Prostate gland (tissue), 2 donors: ENCODE data around the gene DCP1B.

Source experiments
- POLR2A ChIP-seq: fragments of 450-650 bp; IDR thresholded peaks from one replicate; pipeline ENCODE4 v1.6.1; 2016; ENCODE audit warnings: antibody characterized with exemption, mild to moderate bottlenecking
- TF ChIP-seq, protein P1 (sequence below), 4 experiments: fragments of 200-600 bp in 2 of 4; fragments of 450-650 bp in 2 of 4; sonication (generic) in 2 of 4; IDR thresholded peaks; 1 replicate in 3 of 4; 2 replicates in 1 of 4; pipeline ENCODE4 v1.5.1; 2016 to 2019; ENCODE audit warnings: antibody characterized with exemption in 4 of 4, mild to moderate bottlenecking in 2 of 4, moderate library complexity in 2 of 4

DNA sequence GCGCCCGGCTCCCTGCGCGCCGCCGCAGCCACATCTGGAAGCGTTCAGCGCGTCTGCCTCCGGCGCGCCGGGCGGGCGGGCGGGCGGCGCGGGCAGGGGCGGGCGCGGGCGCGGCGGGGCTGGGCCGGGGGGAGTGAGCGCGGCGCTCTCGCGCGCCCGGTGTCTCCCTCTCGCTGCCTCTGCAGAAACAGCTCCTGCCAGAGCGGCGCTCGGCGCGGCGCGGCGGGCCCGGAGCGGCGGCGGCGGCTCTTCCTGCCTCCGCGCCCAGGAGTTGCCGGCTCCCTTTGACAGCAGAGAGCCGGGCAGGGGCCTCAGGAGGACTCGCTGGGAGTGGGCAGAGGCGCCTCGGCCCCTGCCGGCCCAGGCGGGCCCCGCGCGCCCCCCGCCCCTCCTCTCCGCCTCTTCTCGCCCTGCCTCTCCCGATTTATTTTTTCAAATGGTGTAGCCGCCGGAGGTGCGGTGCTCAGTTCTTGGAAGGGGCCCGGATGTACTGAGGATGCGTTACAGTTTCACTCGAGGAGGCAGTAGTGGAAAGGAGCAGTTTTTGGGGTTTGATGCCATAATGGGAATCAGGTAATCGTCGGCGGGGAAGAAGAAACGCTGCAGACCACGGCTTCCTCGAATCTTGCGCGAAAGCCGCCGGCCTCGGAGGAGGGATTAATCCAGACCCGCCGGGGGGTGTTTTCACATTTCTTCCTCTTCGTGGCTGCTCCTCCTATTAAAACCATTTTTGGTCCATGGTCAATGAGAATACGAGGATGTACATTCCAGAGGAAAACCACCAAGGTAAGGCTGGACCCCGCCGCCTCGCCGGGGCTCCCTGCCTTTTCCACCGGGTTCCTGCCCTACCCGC is 48.8 kb upstream of the DCP1B start, which contains the start of gene CACNA1C:
- TF ChIP-seq, protein P1, sequence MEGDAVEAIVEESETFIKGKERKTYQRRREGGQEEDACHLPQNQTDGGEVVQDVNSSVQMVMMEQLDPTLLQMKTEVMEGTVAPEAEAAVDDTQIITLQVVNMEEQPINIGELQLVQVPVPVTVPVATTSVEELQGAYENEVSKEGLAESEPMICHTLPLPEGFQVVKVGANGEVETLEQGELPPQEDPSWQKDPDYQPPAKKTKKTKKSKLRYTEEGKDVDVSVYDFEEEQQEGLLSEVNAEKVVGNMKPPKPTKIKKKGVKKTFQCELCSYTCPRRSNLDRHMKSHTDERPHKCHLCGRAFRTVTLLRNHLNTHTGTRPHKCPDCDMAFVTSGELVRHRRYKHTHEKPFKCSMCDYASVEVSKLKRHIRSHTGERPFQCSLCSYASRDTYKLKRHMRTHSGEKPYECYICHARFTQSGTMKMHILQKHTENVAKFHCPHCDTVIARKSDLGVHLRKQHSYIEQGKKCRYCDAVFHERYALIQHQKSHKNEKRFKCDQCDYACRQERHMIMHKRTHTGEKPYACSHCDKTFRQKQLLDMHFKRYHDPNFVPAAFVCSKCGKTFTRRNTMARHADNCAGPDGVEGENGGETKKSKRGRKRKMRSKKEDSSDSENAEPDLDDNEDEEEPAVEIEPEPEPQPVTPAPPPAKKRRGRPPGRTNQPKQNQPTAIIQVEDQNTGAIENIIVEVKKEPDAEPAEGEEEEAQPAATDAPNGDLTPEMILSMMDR (IDR thresholded peaks at IDR 0.05): peak in 3 of 4 experiments; percentile 32 to 60 (median 54)
- TF ChIP-seq POLR2A: peak; percentile 31
